Measurements from ENCODE around the gene ACE.

- TF ChIP-seq PREB (CRISPR knock-in tag; IDR thresholded peaks at IDR 0.05; ENCODE audit: borderline replicate concordance) (no peak), ZNF396 (CRISPR knock-in tag; IDR thresholded peaks at IDR 0.05; ENCODE audit: borderline replicate concordance) (no peak), CTCF (IDR thresholded peaks at IDR 0.05) (no peak), E2F4 (CRISPR knock-in tag; IDR thresholded peaks at IDR 0.05; ENCODE audit: borderline replicate concordance, low read depth) (no peak), ZNF281 (CRISPR knock-in tag; IDR thresholded peaks at IDR 0.05) (no peak), GTF2I (CRISPR knock-in tag; conservative IDR thresholded peaks at IDR 0.05) (no peak), ATF6 (CRISPR knock-in tag; IDR thresholded peaks at IDR 0.05) (no peak), ZNF138 (CRISPR knock-in tag; conservative IDR thresholded peaks at IDR 0.05) (no peak), TP53 (CRISPR knock-in tag; IDR thresholded peaks at IDR 0.05) (no peak), TEAD4 (CRISPR knock-in tag; IDR thresholded peaks at IDR 0.05) (no peak)
Measured at GRCh38 chr17:63458478-63458877, 18.4 kb upstream of the ACE start.
